K562 (cell line): ENCODE measurements around the gene WASF2. TPM values are rescaled to one million over a fixed set of nuclear protein-coding genes. Genes with fewer than 3 reads are reported as not detected.

Experiments used
- C11orf30 ChIP-seq: fragments of 450-650 bp; IDR thresholded peaks from 2 replicates; pipeline ENCODE4 v1.6.1; 2016; ENCODE audit warnings: low read depth, mild to moderate bottlenecking
- CUX1 ChIP-seq: fragments of 200-800 bp; sonication (Bioruptor generic); IDR thresholded peaks from 2 replicates; pipeline ENCODE4 v1.6.1; 2016; ENCODE audit warnings: missing genetic modification characterization, missing compliant biosample characterization
- DMBX1 ChIP-seq: fragments of 250-450 bp; sonication (Bioruptor Pico); IDR thresholded peaks from 2 replicates; pipeline ENCODE4 v1.8.0; 2022; ENCODE audit warnings: inconsistent platforms, mild to moderate bottlenecking, moderate library complexity, borderline replicate concordance
- GTF2F1 ChIP-seq: IDR thresholded peaks from 2 replicates; pipeline ENCODE4 v1.6.1; 2011; ENCODE audit warnings: low read depth, low read length, improper control_type of control experiment
- KDM1A ChIP-seq, 2 experiments: fragments of 450-650 bp; IDR thresholded peaks; 2 replicates each; pipeline ENCODE4 v1.6.1; 2016; ENCODE audit warnings: mild to moderate bottlenecking in 2 of 2
- KDM4B ChIP-seq, 2 experiments: fragments of 450-650 bp in 1 of 2; sonication (generic) in 1 of 2; IDR thresholded peaks; 2 replicates each; pipeline ENCODE4 v1.6.1; 2016 to 2017; ENCODE audit warnings: borderline replicate concordance in 2 of 2, antibody characterized with exemption in 1 of 2, low read depth in 1 of 2, mild to moderate bottlenecking in 1 of 2
- MEIS2 ChIP-seq: fragments of 450-650 bp; IDR thresholded peaks from 2 replicates; pipeline ENCODE4 v1.6.1; 2014; ENCODE audit warnings: mild to moderate bottlenecking; ENCODE audit not compliant: partially characterized antibody
- NCOA4 ChIP-seq: fragments of 450-650 bp; IDR thresholded peaks from 2 replicates; pipeline ENCODE4 v1.6.1; 2018; ENCODE audit warnings: mild to moderate bottlenecking; ENCODE audit not compliant: partially characterized antibody
- TRIM24 ChIP-seq, 2 experiments: fragments of 450-650 bp; IDR thresholded peaks; 2 replicates each; pipeline ENCODE4 v1.6.1; 2016
- U2AF2 ChIP-seq: fragments of 200-400 bp; formaldehyde crosslinking; optimal IDR thresholded peaks from 2 replicates; pipeline ENCODE3; 2017; ENCODE audit warnings: low read depth, mild to moderate bottlenecking, low read length
- ZC3H8 ChIP-seq: fragments of 450-650 bp; IDR thresholded peaks from 2 replicates; pipeline ENCODE4 v1.6.1; 2017
- ZNF12 ChIP-seq: sonication (generic); formaldehyde crosslinking; IDR thresholded peaks from 2 replicates; pipeline ENCODE4 v1.4.0; 2020; ENCODE audit warnings: mild to moderate bottlenecking, missing genetic modification reagents
- ZNF184 ChIP-seq: sonication (generic); formaldehyde crosslinking; IDR thresholded peaks from 2 replicates; pipeline ENCODE4 v1.5.0; 2020; ENCODE audit warnings: missing genetic modification reagents
- ZNF561 ChIP-seq: fragments of 450-650 bp; formaldehyde crosslinking; conservative IDR thresholded peaks from 2 replicates; pipeline ENCODE4 v1.4.0; 2020; ENCODE audit warnings: mild to moderate bottlenecking, moderate library complexity
- polyA plus RNA-seq, 8 experiments: library from polyadenylated mRNA; depleted of rRNA in 4 of 8; stranded (reverse) in 5 of 8; unstranded in 3 of 8; fragments of >200 nt; fragmentation: Nextera tagmentation in 2 of 8; fragmentation: Illumina TruSeq in 1 of 8; extraction: Ambion mirVana in 2 of 8; extraction: Trizol in 1 of 8; gene quantifications; 2 replicates each; pipeline versions ENCODE4 v1.2.1 to v1.2.3, GENCODE V29; 2011 to 2014; ENCODE audit warnings: inconsistent platforms in 1 of 8, missing spikeins in 1 of 8
- total RNA-seq, 7 experiments: library from RNA; depleted of rRNA in 6 of 7; stranded (reverse); fragments of >200 nt in 6 of 7; fragmentation: Illumina TruSeq in 2 of 7; extraction: Trizol in 2 of 7; gene quantifications; 2 replicates each; pipeline versions ENCODE4 v1.2.1 to v1.2.3, GENCODE V29; 2011 to 2021; ENCODE audit warnings: low replicate concordance in 1 of 7
- TF ChIP-seq, protein P1 (sequence below): sonication (generic); formaldehyde crosslinking; IDR thresholded peaks from 2 replicates; pipeline ENCODE4 v1.8.0; 2022; ENCODE audit warnings: mild to moderate bottlenecking, missing genetic modification reagents, borderline replicate concordance
- TF ChIP-seq, protein P2 (sequence below), 2 experiments: fragments of 450-650 bp in 1 of 2; IDR thresholded peaks; 2 replicates each; pipeline ENCODE4 v1.6.1; 2011 to 2017; ENCODE audit warnings: low read depth in 2 of 2, antibody characterized with exemption in 1 of 2, borderline replicate concordance in 1 of 2, low read length in 1 of 2, mild to moderate bottlenecking in 1 of 2, mixed read lengths in 1 of 2; ENCODE audit not compliant: control insufficient read depth in 1 of 2

WASF2 gene
- total and polyA plus RNA-seq, 9 of the 15 experiments (the other 6 are each of a cell fraction or from before 2014, with no cell fraction given) = 8.2 to 163 (median 31.2) TPM

- TF ChIP-seq, protein P1, sequence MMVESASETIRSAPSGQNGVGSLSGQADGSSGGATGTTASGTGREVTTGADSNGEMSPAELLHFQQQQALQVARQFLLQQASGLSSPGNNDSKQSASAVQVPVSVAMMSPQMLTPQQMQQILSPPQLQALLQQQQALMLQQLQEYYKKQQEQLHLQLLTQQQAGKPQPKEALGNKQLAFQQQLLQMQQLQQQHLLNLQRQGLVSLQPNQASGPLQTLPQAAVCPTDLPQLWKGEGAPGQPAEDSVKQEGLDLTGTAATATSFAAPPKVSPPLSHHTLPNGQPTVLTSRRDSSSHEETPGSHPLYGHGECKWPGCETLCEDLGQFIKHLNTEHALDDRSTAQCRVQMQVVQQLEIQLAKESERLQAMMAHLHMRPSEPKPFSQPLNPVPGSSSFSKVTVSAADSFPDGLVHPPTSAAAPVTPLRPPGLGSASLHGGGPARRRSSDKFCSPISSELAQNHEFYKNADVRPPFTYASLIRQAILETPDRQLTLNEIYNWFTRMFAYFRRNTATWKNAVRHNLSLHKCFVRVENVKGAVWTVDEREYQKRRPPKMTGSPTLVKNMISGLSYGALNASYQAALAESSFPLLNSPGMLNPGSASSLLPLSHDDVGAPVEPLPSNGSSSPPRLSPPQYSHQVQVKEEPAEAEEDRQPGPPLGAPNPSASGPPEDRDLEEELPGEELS = no peak
- TF ChIP-seq MEIS2 (no peak), KDM4B (IDR thresholded peaks at IDR 0.05; ENCODE audit: borderline replicate concordance in 2 of 2, low read depth in 1 of 2) (no peak), ZNF12 (CRISPR knock-in tag) (no peak), KDM1A (IDR thresholded peaks at IDR 0.05) (peak; percentile 96 to 97), ZNF561 (CRISPR knock-in tag) (no peak), CUX1 (no peak), NCOA4 (no peak), ZNF184 (CRISPR knock-in tag) (no peak), ZC3H8 (no peak), DMBX1 (0 out of 2 replicates have a peak, but pooled peaks have one; percentile 38), U2AF2 (no peak), C11orf30 (peak; percentile 96), TRIM24 (IDR thresholded peaks at IDR 0.05) (peak; percentile 33 to 82; a peak in 3 of 4 replicates), GTF2F1 (no peak)
- TF ChIP-seq, protein P2, sequence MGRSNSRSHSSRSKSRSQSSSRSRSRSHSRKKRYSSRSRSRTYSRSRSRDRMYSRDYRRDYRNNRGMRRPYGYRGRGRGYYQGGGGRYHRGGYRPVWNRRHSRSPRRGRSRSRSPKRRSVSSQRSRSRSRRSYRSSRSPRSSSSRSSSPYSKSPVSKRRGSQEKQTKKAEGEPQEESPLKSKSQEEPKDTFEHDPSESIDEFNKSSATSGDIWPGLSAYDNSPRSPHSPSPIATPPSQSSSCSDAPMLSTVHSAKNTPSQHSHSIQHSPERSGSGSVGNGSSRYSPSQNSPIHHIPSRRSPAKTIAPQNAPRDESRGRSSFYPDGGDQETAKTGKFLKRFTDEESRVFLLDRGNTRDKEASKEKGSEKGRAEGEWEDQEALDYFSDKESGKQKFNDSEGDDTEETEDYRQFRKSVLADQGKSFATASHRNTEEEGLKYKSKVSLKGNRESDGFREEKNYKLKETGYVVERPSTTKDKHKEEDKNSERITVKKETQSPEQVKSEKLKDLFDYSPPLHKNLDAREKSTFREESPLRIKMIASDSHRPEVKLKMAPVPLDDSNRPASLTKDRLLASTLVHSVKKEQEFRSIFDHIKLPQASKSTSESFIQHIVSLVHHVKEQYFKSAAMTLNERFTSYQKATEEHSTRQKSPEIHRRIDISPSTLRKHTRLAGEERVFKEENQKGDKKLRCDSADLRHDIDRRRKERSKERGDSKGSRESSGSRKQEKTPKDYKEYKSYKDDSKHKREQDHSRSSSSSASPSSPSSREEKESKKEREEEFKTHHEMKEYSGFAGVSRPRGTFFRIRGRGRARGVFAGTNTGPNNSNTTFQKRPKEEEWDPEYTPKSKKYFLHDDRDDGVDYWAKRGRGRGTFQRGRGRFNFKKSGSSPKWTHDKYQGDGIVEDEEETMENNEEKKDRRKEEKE (IDR thresholded peaks at IDR 0.05; ENCODE audit: borderline replicate concordance in 1 of 2, control insufficient read depth in 1 of 2, low read depth in 2 of 2, low read length in 1 of 2) = peak in 1 of 2 experiments; percentile 48; a peak in 1 of 4 replicates
Observed at GRCh38 chr1:27428316-27429028, 61.5 kb downstream of the WASF2 start (continued).
